HG02588 (cell line): Measurements from ENCODE around the gene PPP1R3C.

Source experiments
- ATAC-seq: cut with Tn5 transposase; IDR thresholded peaks from one replicate; pipeline ENCODE4 v1.9.1; 2021; ENCODE audit warnings: mild to moderate bottlenecking, moderate library complexity; ENCODE audit not compliant: unreplicated experiment

The PPP1R3C gene

GRCh38 chr10:91602449-91602848, 30.4 kb downstream of the PPP1R3C start:
- ATAC-seq, result no peak

GRCh38 chr10:91601212-91601611, 31.7 kb downstream of the PPP1R3C start:
- no peak for ATAC-seq

- ATAC-seq, result no peak
These were observed 34.5 kb downstream of the PPP1R3C start for GRCh38 chr10:91598211-91598977.

- ATAC-seq, result no peak
These were observed 35.5 kb downstream of the PPP1R3C start for GRCh38 chr10:91597197-91597881.

- ATAC-seq, result no peak
These were observed 36.1 kb downstream of the PPP1R3C start for GRCh38 chr10:91596825-91597196.

- no peak for ATAC-seq
These were observed 39.0 kb downstream of the PPP1R3C start for GRCh38 chr10:91593834-91594233.

DNA sequence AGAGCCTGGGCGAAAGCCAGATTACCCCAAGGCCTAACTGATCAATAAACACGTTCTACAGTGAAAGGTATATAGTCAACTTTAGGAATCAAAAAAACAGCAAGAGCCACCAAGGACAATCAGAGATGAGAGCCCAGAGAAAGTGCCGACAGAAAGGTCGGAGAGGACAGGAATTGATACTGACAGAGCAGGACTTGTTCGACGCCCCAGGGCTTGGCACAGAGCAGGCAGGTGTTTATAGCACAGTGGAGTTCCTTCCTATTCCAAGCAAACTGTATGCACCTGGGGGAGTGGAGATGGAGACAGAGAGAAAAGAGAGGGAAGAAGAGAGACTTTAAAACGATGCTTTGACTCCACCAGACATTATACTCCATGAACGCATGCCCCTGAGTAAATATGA, 39.5 kb downstream of the PPP1R3C start:
- ATAC-seq, result no peak

DNA sequence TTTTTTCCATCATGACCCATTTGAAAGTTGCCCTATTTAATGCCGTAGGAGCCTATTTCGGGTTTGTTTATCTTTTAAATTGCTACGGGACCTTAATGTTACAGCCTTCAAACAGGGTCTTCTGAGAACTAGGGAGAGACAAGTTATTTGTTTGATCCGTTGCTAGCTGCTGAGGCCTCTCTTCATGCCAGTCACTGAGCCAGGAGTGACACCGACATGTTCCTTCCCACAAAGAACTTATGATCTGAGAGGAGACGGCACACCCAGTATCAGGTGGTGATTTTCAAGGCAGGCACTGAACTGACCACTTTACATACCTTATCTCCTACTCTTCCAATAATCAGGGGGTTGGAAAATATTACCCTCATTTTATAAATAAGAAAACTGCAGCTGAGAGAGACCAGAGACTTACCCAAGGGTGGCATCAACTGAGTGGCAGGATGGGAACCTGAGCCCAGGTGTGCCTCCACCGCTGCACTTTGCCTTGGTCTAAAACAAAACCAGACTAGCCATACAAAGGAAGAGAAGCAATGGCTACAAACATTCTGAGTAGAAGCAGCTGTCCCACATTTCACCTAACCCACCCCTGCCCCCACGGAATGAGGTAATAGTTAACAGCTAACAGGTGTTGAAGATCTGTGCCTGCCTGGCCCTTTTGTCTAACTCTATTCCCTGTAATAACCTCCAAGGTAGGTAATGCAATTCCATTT, 40.5 kb downstream of the PPP1R3C start:
- no peak for ATAC-seq

DNA sequence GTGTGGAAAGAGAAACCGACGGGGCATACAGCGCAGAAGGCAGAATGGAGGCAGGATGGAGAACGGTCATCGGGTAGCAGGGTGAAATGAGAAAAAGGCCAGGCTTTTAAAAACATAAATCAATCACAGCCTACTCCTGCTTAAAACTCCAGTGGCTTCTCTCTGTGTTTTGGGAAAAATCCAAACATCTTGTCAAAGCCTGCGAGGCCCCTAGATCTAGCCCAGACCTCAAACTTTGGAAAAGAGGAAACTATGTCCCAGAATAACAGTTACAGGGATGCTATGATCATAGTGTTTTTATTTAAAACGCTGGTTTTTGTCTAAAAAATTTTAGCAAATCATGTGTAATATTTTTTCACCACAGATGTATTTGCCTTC, 41.1 kb downstream of the PPP1R3C start:
- no peak for ATAC-seq

DNA sequence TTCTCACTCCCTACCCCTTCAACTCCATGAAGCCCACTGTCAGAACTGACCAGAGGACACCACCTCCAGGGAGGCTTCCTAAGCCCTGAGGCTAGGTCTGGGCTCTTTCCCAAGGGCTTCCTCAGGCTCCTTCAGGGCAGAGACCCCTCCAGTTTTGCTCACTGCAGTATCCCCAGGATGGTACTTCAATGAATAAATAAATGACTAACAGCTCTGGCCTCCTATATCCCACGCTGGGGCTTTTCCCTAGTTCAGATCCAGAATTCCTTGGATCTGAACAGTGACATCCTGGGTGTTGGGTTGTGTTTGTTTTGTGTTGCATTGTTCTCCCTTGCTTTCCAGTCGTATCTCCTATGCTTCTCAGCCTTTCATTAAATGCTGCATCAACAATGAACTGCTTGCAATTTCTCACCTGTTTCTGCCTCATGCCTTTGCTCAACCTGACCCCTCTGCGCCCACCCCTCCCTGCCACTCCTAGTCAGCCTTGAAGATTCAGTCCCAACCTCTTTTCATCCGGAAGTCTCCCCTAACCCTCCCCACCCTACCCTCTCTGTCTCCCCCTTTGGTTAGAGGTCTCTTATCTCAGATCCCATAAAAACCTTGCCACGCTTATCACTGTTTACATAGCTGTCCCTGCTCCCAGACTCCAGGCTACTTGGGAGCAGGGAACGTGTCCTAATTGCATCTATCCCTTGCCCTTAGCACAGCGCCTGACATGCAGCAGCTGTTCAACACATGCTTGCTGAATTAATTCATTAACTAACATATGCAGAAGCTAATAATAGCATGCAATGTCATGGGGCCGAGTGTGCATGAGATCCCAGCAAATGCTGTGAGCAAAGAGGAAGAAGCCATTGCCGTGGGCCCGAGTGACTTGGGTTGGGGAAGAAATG, 41.7 kb downstream of the PPP1R3C start:
- no peak for ATAC-seq

GRCh38 chr10:91590142-91590903, 42.5 kb downstream of the PPP1R3C start:
- ATAC-seq, result no peak

DNA sequence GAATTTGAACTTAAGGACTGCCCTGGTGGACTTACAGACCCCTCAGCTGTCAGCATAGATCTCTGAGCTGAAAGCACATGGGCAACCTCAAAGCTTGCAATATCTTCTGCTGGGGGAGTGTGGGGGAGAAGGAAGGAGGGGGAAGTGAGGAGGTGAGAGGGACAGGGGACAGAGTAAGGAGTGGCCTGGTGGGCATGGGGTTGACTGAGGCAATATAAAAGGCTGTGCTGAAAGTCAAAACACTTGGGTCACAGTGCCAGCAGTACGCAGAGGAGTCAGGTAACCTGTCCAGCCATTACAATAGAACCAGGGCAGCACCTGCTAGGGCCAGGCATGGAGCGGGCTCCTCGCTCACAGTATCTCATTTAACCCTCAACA, 43.2 kb downstream of the PPP1R3C start:
- ATAC-seq, result no peak

- ATAC-seq, result no peak
These were observed 43.7 kb downstream of the PPP1R3C start for GRCh38 chr10:91589015-91589657.

DNA sequence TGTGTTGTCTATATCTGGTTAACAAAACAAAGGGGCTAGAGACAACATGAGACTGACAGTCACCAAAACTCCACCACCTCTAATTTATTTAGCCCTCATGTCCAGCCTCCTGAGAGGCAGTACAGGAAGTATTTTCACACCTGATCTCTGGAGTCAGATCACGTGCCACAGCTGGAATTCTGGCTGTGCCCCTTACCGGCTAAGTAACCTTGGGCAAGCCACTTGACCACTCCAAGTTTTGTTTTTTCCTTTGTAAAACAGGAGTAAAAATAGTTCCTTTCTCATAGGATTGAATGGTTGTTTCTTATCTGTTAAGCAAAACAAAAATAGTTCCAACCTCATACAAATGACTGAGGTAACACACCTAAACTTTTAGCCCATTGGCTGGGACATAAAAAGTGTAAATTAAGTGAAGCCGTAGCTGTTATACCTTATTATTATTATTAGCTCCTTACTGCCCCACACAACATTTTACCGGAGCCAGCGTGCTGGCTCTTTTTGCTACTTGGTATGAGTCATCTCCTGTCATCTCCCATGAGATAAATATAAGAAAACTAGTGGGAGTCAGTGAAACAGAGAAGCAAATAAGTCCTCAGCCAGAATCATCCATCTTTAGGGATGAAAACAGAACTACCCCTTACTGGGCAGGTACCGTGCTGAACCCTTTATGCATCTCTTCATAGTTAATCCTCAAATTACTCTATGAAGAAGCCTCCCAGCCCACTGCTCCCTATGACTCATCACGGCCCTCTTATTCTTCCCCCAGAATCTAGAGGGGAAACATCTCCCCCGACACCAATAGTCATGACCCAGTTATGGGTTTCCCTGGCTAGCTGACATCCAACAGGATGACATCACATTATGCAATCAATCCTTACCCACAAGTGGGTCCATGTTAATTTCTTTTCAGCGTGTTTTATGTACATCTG, 44.9 kb downstream of the PPP1R3C start:
- ATAC-seq, result no peak

- no peak for ATAC-seq
These were observed 50.7 kb downstream of the PPP1R3C start for GRCh38 chr10:91582153-91582554.

GRCh38 chr10:91579329-91579985, 53.4 kb downstream of the PPP1R3C start:
- no peak for ATAC-seq
